Subcutaneous adipose tissue (tissue), 4 donors: ENCODE data around the gene FKBP2. TPM values are rescaled to one million over a fixed set of nuclear protein-coding genes. Genes with fewer than 3 reads are reported as not detected.

Source experiments
- CTCF ChIP-seq: fragments of 450-650 bp; IDR thresholded peaks from one replicate; pipeline ENCODE4 v1.5.1; 2016; ENCODE audit warnings: low read depth, mild to moderate bottlenecking, control low read depth, antibody characterized with exemption, moderate library complexity
- total RNA-seq, 4 donors: library from RNA; depleted of rRNA; stranded (reverse); fragments of >200 nt; gene quantifications; one replicate each; pipeline ENCODE4 v1.1.0, GENCODE V29; 2016

FKBP2 gene
- total RNA-seq, 4 donors from 2014 or later = 32.0 to 40.9 (median 36.7) TPM

- no peak for TF ChIP-seq CTCF
Observed at GRCh38 chr11:64209563-64209843, 31.4 kb upstream of the FKBP2 start.

- TF ChIP-seq CTCF = no peak
Observed at GRCh38 chr11:64210301-64211020, 30.4 kb upstream of the FKBP2 start.

GRCh38 chr11:64211181-64211872 is 29.6 kb upstream of the FKBP2 start:
- no peak for TF ChIP-seq CTCF

- no peak for TF ChIP-seq CTCF
Observed at GRCh38 chr11:64216879-64217278, 24.0 kb upstream of the FKBP2 start.

GRCh38 chr11:64218628-64219353 is 22.1 kb upstream of the FKBP2 start:
- TF ChIP-seq CTCF = no peak

GRCh38 chr11:64219354-64219684 is 21.6 kb upstream of the FKBP2 start:
- no peak for TF ChIP-seq CTCF

GRCh38 chr11:64219755-64220154 is 21.1 kb upstream of the FKBP2 start:
- TF ChIP-seq CTCF = no peak
